Activated CD4-positive, alpha-beta T cell treated with anti-CD3 and anti-CD28 coated beads for 36 hours (primary cell): ENCODE data around the gene FUT3. TPM values are rescaled to one million over a fixed set of nuclear protein-coding genes. Genes with fewer than 3 reads are reported as not detected.
"Not testable (repeated sequence)": the region's sequence is repeated elsewhere in the genome, so short reads cannot be mapped to it uniquely, and the experiment has no call there.

ENCODE experiments used
- ATAC-seq: fragments of 200-7000 bp; cut with Tn5 transposase; one replicate; pipeline ENCODE4 v1.10.0; 2021; ENCODE audit warnings: mild to moderate bottlenecking, moderate library complexity
- CTCF ChIA-PET: fragments of 350-600 bp; sonication (Branson Sonifier 250); formaldehyde crosslinking; loops from one replicate; lab custom pipeline; 2021; ENCODE audit warnings: antibody characterized with exemption; lab: Charles Lee
- POLR2A ChIA-PET: fragments of 350-600 bp; sonication (Branson Sonifier 250); formaldehyde crosslinking; loops from one replicate; lab custom pipeline; 2021; ENCODE audit warnings: antibody characterized with exemption, inconsistent platforms; lab: Charles Lee
- DNase-seq: peaks from one replicate; pipeline ENCODE4 v3.0.0-alpha.2; 2020
- H3K27ac Mint-ChIP-seq: one replicate; pipeline ENCODE4 v1.8.0; 2021; ENCODE audit warnings: mixed read lengths
- H3K27me3 Mint-ChIP-seq: one replicate; pipeline ENCODE4 v1.8.0; 2021; ENCODE audit warnings: mixed read lengths
- H3K36me3 Mint-ChIP-seq: one replicate; pipeline ENCODE4 v1.8.0; 2021; ENCODE audit warnings: low read depth, mixed read lengths
- H3K4me1 Mint-ChIP-seq: one replicate; pipeline ENCODE4 v1.8.0; 2021; ENCODE audit warnings: mixed read lengths
- H3K4me3 Mint-ChIP-seq: one replicate; pipeline ENCODE4 v1.8.0; 2021; ENCODE audit warnings: mild to moderate bottlenecking, moderate library complexity, mixed read lengths
- H3K9me3 Mint-ChIP-seq: one replicate; pipeline ENCODE4 v1.8.0; 2021; ENCODE audit warnings: low read depth, mixed read lengths
- intact Hi-C, 2 experiments: fragments of 100-400 bp; cut with DNase I in 1 of 2; cut with micrococcal nuclease in 1 of 2; formaldehyde crosslinking; loops; one replicate each; pipeline versions ENCODE4 v1.14.2 to v1.15.1; 2022 to 2024; cut with DNase I, micrococcal nuclease
- total RNA-seq, 2 experiments: library from RNA; stranded (reverse); gene quantifications; one replicate each; pipeline ENCODE4 v1.2.3, GENCODE V29; 2021

FUT3 gene
- total RNA-seq, 2 experiments from 2014 or later: not detected

DNA sequence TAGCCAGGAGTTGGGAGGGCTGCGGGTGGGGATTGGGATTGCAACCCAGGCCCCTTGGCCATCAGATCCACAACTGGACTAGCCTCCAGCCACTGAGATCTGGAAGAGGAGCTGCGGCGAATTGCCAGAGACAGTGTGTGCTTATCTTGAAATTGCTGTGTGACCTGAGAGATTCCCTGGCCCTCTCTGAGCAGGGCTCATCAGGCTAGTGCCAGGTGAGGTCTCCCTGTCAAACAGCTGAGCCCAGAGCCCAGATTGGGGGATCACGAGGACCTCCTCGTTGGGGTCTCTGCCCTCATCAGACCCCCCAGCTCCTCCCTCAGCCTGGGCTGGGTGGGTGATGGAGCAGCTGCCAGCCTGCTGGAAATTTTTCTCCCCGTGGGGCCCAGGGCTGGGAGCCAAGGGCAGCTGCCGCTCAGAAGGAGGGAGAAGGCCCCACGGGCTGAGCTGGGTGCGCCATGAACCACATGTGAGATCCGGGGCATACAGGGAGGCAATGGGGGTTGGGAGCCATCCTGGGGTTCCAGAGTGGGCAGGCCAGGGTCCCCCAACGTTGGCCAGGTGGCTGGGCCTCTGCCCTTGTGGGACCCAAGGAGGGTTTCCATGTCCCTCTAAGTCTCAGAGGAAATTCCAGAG lies 11.9 kb upstream of the FUT3 start:
- Mint-ChIP-seq H3K27ac (no peak overlapping the region), H3K27me3 (peaks cover 2% of the 10 kb centered on the region), H3K36me3 (no peaks in the 10 kb centered on the region), H3K4me1 (no peaks in the 10 kb centered on the region), H3K4me3 (no peak overlapping the region), H3K9me3 (no peaks in the 10 kb centered on the region)
- POLR2A ChIA-PET: no interaction called here
- CTCF ChIA-PET: interaction anchor here (0.7 to 1.6 kb wide), 2 partner anchors 12 to 59 kb away, joined by 3 to 6 read pairs; partner anchors contain the start of gene FUT3
- intact Hi-C loops: no loop called here
- ATAC-seq (no peak), DNase-seq (no peak)

DNA sequence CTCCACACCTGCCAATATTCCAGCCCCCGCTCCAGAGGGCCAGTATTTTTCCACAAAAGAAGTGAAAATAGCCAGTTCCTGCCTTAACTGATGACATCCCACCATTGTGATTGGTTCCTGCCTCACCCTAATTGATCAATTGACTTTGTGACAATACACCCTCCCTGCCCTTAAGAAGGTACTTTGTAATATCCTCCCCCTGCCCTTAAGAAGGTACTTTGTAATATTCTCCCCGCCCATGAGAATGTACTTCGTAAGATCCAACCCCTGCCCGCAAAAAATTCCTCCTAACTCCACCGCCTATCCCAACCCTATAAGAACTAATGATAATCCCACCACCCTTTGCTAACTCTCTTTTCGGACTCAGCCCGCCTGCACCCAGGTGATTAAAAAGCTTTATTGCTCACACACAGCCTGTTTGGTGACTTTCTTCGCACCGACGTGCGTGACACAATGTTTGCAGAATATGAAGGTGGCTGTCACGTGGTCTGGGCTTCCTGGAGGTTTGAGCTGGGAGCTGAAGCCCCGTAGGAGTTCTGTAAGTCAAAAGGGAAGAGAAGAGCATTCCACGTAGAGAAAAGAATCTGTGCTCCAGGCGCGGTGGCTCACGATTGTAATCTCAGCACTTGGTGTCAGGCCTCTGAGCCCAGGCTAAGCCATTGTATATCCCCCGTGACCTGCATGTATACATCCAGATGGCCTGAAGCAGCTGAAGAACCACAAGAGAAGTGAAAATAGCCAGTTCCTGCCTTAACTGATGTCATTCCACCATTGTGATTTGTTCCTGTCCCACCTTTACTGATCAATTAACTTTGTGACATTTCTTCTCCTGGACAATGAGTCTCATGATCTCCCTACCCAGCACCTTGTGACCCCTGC lies 6.2 kb upstream of the FUT3 start:
- H3K4me3 Mint-ChIP-seq: no peak overlapping the region
- no peak for DNase-seq
- no peaks in the 10 kb centered on the region for H3K36me3 Mint-ChIP-seq
- no peaks in the 10 kb centered on the region for H3K4me1 Mint-ChIP-seq
- CTCF ChIA-PET: interaction anchor here (0.5 kb wide), 1 partner anchor 132 kb away, joined by 4 read pairs; no protein-coding TSS in a partner anchor
- H3K27ac Mint-ChIP-seq: no peak overlapping the region
- POLR2A ChIA-PET: no interaction called here
- H3K27me3 Mint-ChIP-seq: peaks cover 2% of the 10 kb centered on the region
- no peaks in the 10 kb centered on the region for H3K9me3 Mint-ChIP-seq
- intact Hi-C loops: no loop called here
- no peak for ATAC-seq

- DNase-seq, H3K9me3 Mint-ChIP-seq, POLR2A ChIA-PET, H3K4me3 Mint-ChIP-seq, ATAC-seq, H3K36me3 Mint-ChIP-seq, H3K27me3 Mint-ChIP-seq, CTCF ChIA-PET, H3K27ac Mint-ChIP-seq, H3K4me1 Mint-ChIP-seq, intact Hi-C loops: not testable (repeated sequence)
These were observed 3.9 kb upstream of the FUT3 start for GRCh38 chr19:5855151-5855550.

GRCh38 chr19:5854121-5854520 lies 2.9 kb upstream of the FUT3 start:
- POLR2A ChIA-PET, intact Hi-C loops, H3K27me3 Mint-ChIP-seq, H3K9me3 Mint-ChIP-seq, ATAC-seq, H3K4me1 Mint-ChIP-seq, CTCF ChIA-PET, H3K27ac Mint-ChIP-seq, DNase-seq, H3K36me3 Mint-ChIP-seq, H3K4me3 Mint-ChIP-seq: not testable (repeated sequence)

DNA sequence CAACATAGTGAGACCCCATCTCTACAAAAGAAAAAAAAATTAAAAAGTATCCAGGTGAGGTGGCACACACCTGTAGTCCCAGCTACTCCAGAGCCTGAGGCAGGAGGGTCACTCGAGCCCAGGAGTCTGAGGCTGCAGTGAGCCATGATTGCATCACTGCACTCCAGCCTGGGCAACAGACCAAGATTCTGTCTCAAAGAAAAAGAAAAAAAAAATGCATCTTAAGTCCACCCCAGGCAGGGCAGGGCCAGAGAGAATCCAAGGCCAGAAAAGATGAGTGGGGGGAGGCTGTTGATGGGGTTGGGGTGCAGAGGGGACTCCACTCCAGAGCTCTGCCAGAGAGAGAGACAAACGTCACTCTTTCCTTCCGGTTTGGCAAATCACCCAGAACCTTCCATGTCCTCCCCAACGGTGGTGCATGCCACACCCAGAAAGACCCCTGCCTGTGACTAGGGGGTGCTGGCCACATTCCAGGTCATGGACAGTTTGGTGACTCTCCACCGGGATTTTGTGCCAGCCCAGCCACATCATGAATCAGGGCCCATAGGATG lies 431 bp downstream of the FUT3 start:
- ATAC-seq: no peak
- DNase-seq: no peak
- no peaks in the 10 kb centered on the region for H3K27me3 Mint-ChIP-seq
- intact Hi-C loops: no loop called here
- no peaks in the 10 kb centered on the region for H3K4me1 Mint-ChIP-seq
- ChIA-PET CTCF (interaction anchor here (0.6 kb wide), 1 partner anchor 13 kb away, joined by 3 read pairs; no protein-coding TSS in a partner anchor), POLR2A (interaction anchor here (0.6 kb wide), 1 partner anchor 515 kb away, joined by 3 read pairs; no protein-coding TSS in a partner anchor)
- H3K27ac Mint-ChIP-seq: no peak overlapping the region
- H3K4me3 Mint-ChIP-seq: no peak overlapping the region
- H3K9me3 Mint-ChIP-seq: no peaks in the 10 kb centered on the region
- H3K36me3 Mint-ChIP-seq: no peaks in the 10 kb centered on the region

DNA sequence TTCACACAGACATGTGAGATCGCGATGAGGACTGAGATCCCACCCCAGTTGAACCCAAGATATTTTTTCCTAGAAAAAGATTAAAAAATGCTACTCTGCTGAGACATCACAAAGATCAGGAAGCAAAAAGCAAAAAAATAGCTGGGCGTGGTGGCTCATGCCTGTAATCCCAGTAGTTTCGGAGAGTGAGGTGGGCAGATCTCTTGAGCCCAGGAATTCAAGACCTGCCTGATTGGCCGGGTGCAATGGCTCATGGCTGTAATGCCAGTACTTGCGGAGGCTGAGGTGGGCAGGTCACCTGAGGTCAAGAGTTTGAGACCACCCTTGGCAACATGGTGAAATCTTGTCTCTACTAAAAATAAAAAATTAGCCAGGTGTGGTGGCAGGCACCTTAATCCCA lies 1.1 kb downstream of the FUT3 start:
- Mint-ChIP-seq H3K27me3 (no peaks in the 10 kb centered on the region), H3K4me1 (no peaks in the 10 kb centered on the region), H3K36me3 (no peaks in the 10 kb centered on the region), H3K27ac (no peak overlapping the region), H3K9me3 (no peaks in the 10 kb centered on the region), H3K4me3 (no peak overlapping the region)
- ATAC-seq (no peak), DNase-seq (no peak)
- POLR2A ChIA-PET: interaction anchor here (0.6 kb wide), 1 partner anchor 516 kb away, joined by 3 read pairs; no protein-coding TSS in a partner anchor
- CTCF ChIA-PET: no interaction called here
- intact Hi-C loops: no loop called here

DNA sequence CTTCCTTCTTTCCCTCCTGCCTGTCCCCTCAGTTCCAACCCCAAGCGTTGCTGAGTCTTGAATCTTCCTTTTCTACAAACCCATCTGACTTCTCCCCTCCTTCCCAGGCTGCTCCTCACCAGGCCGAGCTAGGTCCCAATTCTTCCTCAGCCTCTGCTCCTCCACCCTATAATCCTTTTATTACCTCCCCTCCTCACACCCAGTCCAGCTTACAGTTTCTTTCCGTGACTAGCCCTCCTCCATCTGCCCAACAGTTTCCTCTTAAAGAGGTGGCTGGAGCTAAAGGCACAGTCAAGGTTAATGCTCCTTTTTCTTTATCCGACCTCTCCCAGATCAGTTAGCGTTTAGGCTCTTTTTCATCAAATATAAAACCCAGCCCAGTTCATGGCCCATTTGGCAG lies 2.6 kb downstream of the FUT3 start:
- CTCF ChIA-PET, ATAC-seq, H3K4me1 Mint-ChIP-seq, H3K4me3 Mint-ChIP-seq, H3K36me3 Mint-ChIP-seq, H3K27me3 Mint-ChIP-seq, DNase-seq, H3K9me3 Mint-ChIP-seq, POLR2A ChIA-PET, H3K27ac Mint-ChIP-seq, intact Hi-C loops: not testable (repeated sequence)

DNA sequence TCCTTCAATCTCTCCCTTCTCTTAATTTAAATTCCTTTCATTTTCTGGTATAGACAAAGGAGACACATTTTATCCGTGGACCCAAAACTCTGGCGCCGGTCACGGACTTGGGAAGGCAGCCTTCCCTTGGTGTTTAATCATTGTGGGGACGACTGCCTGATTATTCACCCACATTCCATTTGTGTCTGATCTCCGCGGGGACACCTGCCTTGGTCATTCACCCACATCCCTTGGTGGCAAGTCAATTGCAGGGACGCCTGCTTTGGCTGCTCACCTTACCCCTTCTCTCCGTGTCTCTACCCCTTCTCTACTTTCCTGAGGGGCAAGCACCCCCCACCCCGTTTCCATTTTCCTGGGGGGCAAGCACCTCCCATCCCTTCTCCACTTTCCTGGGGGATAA lies 3.4 kb downstream of the FUT3 start:
- H3K27ac Mint-ChIP-seq, intact Hi-C loops, DNase-seq, H3K4me1 Mint-ChIP-seq, H3K4me3 Mint-ChIP-seq, CTCF ChIA-PET, H3K36me3 Mint-ChIP-seq, ATAC-seq, POLR2A ChIA-PET, H3K9me3 Mint-ChIP-seq, H3K27me3 Mint-ChIP-seq: not testable (repeated sequence)

DNA sequence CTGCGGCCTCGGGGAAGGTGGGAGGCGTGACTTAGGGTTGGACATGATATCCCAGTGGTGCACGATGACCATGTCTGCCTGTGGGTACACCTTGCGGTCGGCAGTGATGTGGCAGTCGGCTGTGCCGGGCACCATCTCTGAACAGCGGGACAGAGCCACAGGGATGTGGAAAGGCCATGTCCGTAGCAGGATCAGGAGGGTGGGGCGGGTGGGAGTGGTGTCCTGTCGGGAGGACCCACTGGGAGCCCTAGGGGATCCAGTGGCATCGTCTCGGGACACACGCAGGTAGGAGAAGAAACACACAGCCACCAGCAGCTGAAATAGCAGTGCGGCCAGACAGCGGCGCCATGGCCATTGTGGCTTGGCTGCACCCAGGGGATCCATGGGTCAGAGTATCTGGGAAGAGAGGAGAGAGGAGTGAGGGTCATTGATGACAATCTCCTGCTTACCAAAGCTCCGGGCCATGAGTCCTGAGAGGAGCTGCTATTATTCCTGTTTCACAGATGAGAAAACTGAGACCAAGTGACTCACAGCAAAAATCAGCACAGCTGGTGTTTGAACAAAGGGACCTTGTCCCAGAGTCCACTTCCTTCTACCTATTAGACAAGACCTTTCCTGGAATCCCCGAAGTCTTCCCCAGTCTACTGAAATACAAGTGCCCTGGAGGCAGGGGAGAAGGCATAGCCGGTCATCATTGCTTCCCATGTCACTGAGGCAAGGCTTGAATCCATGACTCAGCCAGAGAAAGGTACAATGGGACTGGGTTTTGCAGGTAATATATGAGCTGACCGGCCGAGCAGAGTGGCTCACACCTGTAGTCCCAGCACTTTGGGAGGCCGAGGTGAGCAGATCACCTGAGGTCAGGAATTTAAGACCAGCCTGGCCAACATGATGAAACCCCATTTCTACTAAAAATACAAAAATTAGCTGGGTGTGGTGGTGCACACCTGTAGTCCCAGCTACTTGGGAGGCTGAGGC lies 6.5 kb downstream of the FUT3 start:
- intact Hi-C loops: no loop called here
- no peak overlapping the region for H3K27ac Mint-ChIP-seq
- ATAC-seq (no peak), DNase-seq (no peak)
- no peaks in the 10 kb centered on the region for H3K27me3 Mint-ChIP-seq
- ChIA-PET CTCF (interaction anchor here (0.5 to 0.8 kb wide), 2 partner anchors 41 to 51 kb away, joined by 3 read pairs; no protein-coding TSS in a partner anchor), POLR2A (no interaction called here)
- no peak overlapping the region for H3K4me3 Mint-ChIP-seq
- no peaks in the 10 kb centered on the region for H3K36me3 Mint-ChIP-seq
- no peaks in the 10 kb centered on the region for H3K4me1 Mint-ChIP-seq
- no peaks in the 10 kb centered on the region for H3K9me3 Mint-ChIP-seq

DNA sequence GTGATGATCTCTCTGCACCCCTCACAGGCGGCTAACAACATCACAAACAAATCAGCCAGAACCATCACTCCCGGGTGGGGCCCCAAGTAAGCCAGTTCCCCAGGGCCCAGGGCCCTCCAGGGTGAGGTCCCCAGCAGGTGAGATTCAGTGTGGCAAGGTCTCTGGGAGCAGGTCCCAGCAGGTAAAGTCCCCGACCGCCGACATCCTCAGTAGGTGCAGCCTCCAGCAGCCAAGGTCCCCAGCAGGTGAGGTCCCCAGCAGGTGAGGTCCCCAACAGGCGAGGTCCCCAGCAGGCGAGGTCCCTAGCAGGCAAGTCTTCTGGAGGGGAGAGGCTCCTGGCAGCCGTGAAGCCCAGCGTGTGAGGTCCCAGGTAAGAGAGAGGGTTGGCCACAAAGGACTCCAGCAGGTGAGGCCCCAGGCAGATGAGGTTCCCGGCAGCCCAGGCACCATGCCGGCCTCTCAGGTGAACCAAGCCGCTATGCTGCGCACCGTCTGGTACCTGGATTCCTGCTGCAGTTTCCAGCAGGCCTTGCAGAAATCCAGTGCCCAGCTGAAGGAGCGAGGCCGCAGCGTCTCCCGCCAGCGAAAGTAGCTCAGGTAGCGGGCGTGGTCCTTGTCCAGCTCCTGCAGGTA lies 7.8 kb downstream of the FUT3 start:
- ATAC-seq: no peak
- no peaks in the 10 kb centered on the region for H3K4me1 Mint-ChIP-seq
- ChIA-PET POLR2A (no interaction called here), CTCF (no interaction called here)
- DNase-seq: no peak
- intact Hi-C loops: no loop called here
- H3K36me3 Mint-ChIP-seq: no peaks in the 10 kb centered on the region
- no peaks in the 10 kb centered on the region for H3K9me3 Mint-ChIP-seq
- H3K27ac Mint-ChIP-seq: no peak overlapping the region
- H3K4me3 Mint-ChIP-seq: no peak overlapping the region
- H3K27me3 Mint-ChIP-seq: peaks cover 2% of the 10 kb centered on the region
